ENCODE results near the gene KCNA1.

GRCh38 chr12:4909734-4910501, at the start of gene KCNA1:
- no peak for TF ChIP-seq CTCF (IDR thresholded peaks at IDR 0.05; ENCODE audit: low read length)
- no peak for TF ChIP-seq EZH2phosphoT487 (IDR thresholded peaks at IDR 0.05; ENCODE audit: low read length)
